ENCODE data around the gene SHISAL1. TPM values are rescaled to one million over a fixed set of nuclear protein-coding genes. Genes with fewer than 3 reads are reported as not detected.

Gene SHISAL1
- total RNA-seq, 1 donor from 2014 or later: 6.5 TPM

- Mint-ChIP-seq H3K9me3 (ENCODE audit: unreplicated experiment) (no peaks in the 10 kb centered on the region), H3K27me3 (ENCODE audit: unreplicated experiment) (peaks cover 15% of the 10 kb centered on the region), H3K4me3 (ENCODE audit: unreplicated experiment) (no peak overlapping the region), H3K27ac (ENCODE audit: unreplicated experiment) (no peak overlapping the region), H3K36me3 (ENCODE audit: low read depth, unreplicated experiment) (no peaks in the 10 kb centered on the region), H3K4me1 (ENCODE audit: unreplicated experiment) (no peaks in the 10 kb centered on the region)
- no peak for DNase-seq (ENCODE audit: low spot score)
- TF ChIP-seq CTCF (IDR thresholded peaks at IDR 0.05; ENCODE audit: unreplicated experiment): no peak
Measured at GRCh38 chr22:44354288-44354687, 41.5 kb upstream of the SHISAL1 start.

- H3K27me3 Mint-ChIP-seq (ENCODE audit: unreplicated experiment): peaks cover 9% of the 10 kb centered on the region
- H3K27ac Mint-ChIP-seq (ENCODE audit: unreplicated experiment): no peak overlapping the region
- H3K4me1 Mint-ChIP-seq (ENCODE audit: unreplicated experiment): no peaks in the 10 kb centered on the region
- no peak for DNase-seq (ENCODE audit: low spot score)
- H3K36me3 Mint-ChIP-seq (ENCODE audit: low read depth, unreplicated experiment): no peaks in the 10 kb centered on the region
- no peak for TF ChIP-seq CTCF (IDR thresholded peaks at IDR 0.05; ENCODE audit: unreplicated experiment)
- H3K4me3 Mint-ChIP-seq (ENCODE audit: unreplicated experiment): no peak overlapping the region
- H3K9me3 Mint-ChIP-seq (ENCODE audit: unreplicated experiment): no peaks in the 10 kb centered on the region
Measured at GRCh38 chr22:44353041-44353440, 40.3 kb upstream of the SHISAL1 start.

- H3K36me3 Mint-ChIP-seq (ENCODE audit: low read depth, unreplicated experiment): no peaks in the 10 kb centered on the region
- no peaks in the 10 kb centered on the region for H3K9me3 Mint-ChIP-seq (ENCODE audit: unreplicated experiment)
- no peak for TF ChIP-seq CTCF (IDR thresholded peaks at IDR 0.05; ENCODE audit: unreplicated experiment)
- DNase-seq (ENCODE audit: low spot score): no peak
- no peak overlapping the region for H3K27ac Mint-ChIP-seq (ENCODE audit: unreplicated experiment)
- peaks cover 9% of the 10 kb centered on the region for H3K27me3 Mint-ChIP-seq (ENCODE audit: unreplicated experiment)
- no peak overlapping the region for H3K4me3 Mint-ChIP-seq (ENCODE audit: unreplicated experiment)
- no peaks in the 10 kb centered on the region for H3K4me1 Mint-ChIP-seq (ENCODE audit: unreplicated experiment)
Measured at GRCh38 chr22:44352378-44353035, 39.8 kb upstream of the SHISAL1 start.

GRCh38 chr22:44351685-44352377, 39.1 kb upstream of the SHISAL1 start:
- peaks cover 9% of the 10 kb centered on the region for H3K27me3 Mint-ChIP-seq (ENCODE audit: unreplicated experiment)
- no peak for DNase-seq (ENCODE audit: low spot score)
- H3K36me3 Mint-ChIP-seq (ENCODE audit: low read depth, unreplicated experiment): no peaks in the 10 kb centered on the region
- TF ChIP-seq CTCF (IDR thresholded peaks at IDR 0.05; ENCODE audit: unreplicated experiment): no peak
- no peak overlapping the region for H3K4me3 Mint-ChIP-seq (ENCODE audit: unreplicated experiment)
- no peak overlapping the region for H3K27ac Mint-ChIP-seq (ENCODE audit: unreplicated experiment)
- no peaks in the 10 kb centered on the region for H3K4me1 Mint-ChIP-seq (ENCODE audit: unreplicated experiment)
- H3K9me3 Mint-ChIP-seq (ENCODE audit: unreplicated experiment): no peaks in the 10 kb centered on the region

- Mint-ChIP-seq H3K27me3 (ENCODE audit: unreplicated experiment) (peaks cover 9% of the 10 kb centered on the region), H3K36me3 (ENCODE audit: low read depth, unreplicated experiment) (no peaks in the 10 kb centered on the region), H3K4me3 (ENCODE audit: unreplicated experiment) (no peak overlapping the region), H3K9me3 (ENCODE audit: unreplicated experiment) (no peaks in the 10 kb centered on the region), H3K4me1 (ENCODE audit: unreplicated experiment) (no peaks in the 10 kb centered on the region), H3K27ac (ENCODE audit: unreplicated experiment) (no peak overlapping the region)
- DNase-seq (ENCODE audit: low spot score): no peak
- TF ChIP-seq CTCF (IDR thresholded peaks at IDR 0.05; ENCODE audit: unreplicated experiment): no peak
Measured at GRCh38 chr22:44351037-44351436, 38.3 kb upstream of the SHISAL1 start.

Measured in endothelial cell (in vitro differentiated cells).